ENCODE results near the gene TFEB.
"Not testable (repeated sequence)": the region's sequence is repeated elsewhere in the genome, so short reads cannot be mapped to it uniquely, and the experiment has no call there.

TFEB gene

GRCh38 chr6:41771058-41771983 is 35.9 kb upstream of the TFEB start:
- TF ChIP-seq POLR2A (IDR thresholded peaks at IDR 0.05; ENCODE audit: low read length) (no peak), GATA1 (IDR thresholded peaks at IDR 0.05; ENCODE audit: low read depth, low read length) (no peak)
- DNase-seq, result no peak

- no peak for DNase-seq
- TF ChIP-seq GATA1 (IDR thresholded peaks at IDR 0.05; ENCODE audit: low read depth, low read length), result no peak
- TF ChIP-seq POLR2A (IDR thresholded peaks at IDR 0.05; ENCODE audit: low read length), result no peak
Observed at GRCh38 chr6:41770381-41771057, 35.1 kb upstream of the TFEB start.

- no peak for DNase-seq
- no peak for TF ChIP-seq GATA1 (IDR thresholded peaks at IDR 0.05; ENCODE audit: low read depth, low read length)
- TF ChIP-seq POLR2A (IDR thresholded peaks at IDR 0.05; ENCODE audit: low read length), result no peak
Observed at GRCh38 chr6:41769376-41769775, 34.0 kb upstream of the TFEB start.

- DNase-seq, result peak; percentile 46 to 53
- no peak for TF ChIP-seq POLR2A (IDR thresholded peaks at IDR 0.05; ENCODE audit: low read length)
Observed at GRCh38 chr6:41768545-41769308, 33.3 kb upstream of the TFEB start.

- no peak for TF ChIP-seq GATA1 (IDR thresholded peaks at IDR 0.05; ENCODE audit: low read depth, low read length)
- TF ChIP-seq POLR2A (IDR thresholded peaks at IDR 0.05; ENCODE audit: low read length), result no peak
- DNase-seq, result peak; percentile 92 to 95
Observed at GRCh38 chr6:41767112-41767833, 31.9 kb upstream of the TFEB start.

- DNase-seq, result not testable (repeated sequence)
Observed at GRCh38 chr6:41766043-41766664, 30.7 kb upstream of the TFEB start.

GRCh38 chr6:41763470-41763869 is 28.1 kb upstream of the TFEB start:
- TF ChIP-seq GATA1 (IDR thresholded peaks at IDR 0.05; ENCODE audit: low read depth, low read length) (no peak), POLR2A (IDR thresholded peaks at IDR 0.05; ENCODE audit: low read length) (no peak)
- no peak for DNase-seq

GRCh38 chr6:41759905-41760579 is 24.6 kb upstream of the TFEB start:
- no peak for TF ChIP-seq POLR2A (IDR thresholded peaks at IDR 0.05; ENCODE audit: low read length)
- TF ChIP-seq GATA1 (IDR thresholded peaks at IDR 0.05; ENCODE audit: low read depth, low read length), result no peak
- DNase-seq, result no peak

- DNase-seq, result no peak
- TF ChIP-seq GATA1 (IDR thresholded peaks at IDR 0.05; ENCODE audit: low read depth, low read length), result no peak
- no peak for TF ChIP-seq POLR2A (IDR thresholded peaks at IDR 0.05; ENCODE audit: low read length)
Observed at GRCh38 chr6:41759106-41759904, 23.9 kb upstream of the TFEB start.

- no peak for DNase-seq
- TF ChIP-seq GATA1 (IDR thresholded peaks at IDR 0.05; ENCODE audit: low read depth, low read length) (no peak), POLR2A (IDR thresholded peaks at IDR 0.05; ENCODE audit: low read length) (no peak)
Observed at GRCh38 chr6:41758641-41759035, 23.2 kb upstream of the TFEB start.

GRCh38 chr6:41757931-41758640 is 22.7 kb upstream of the TFEB start:
- no peak for DNase-seq
- TF ChIP-seq POLR2A (IDR thresholded peaks at IDR 0.05; ENCODE audit: low read length), result no peak
- TF ChIP-seq GATA1 (IDR thresholded peaks at IDR 0.05; ENCODE audit: low read depth, low read length), result no peak

All from erythroblast (primary cell).